Activated CD4-positive, alpha-beta T cell treated with anti-CD3 and anti-CD28 coated beads, Interleukin-2, amount 50 U/mL, for 16 hours (primary cell): ENCODE results near the gene KCNH5.

ENCODE experiments used
- DNase-seq: peaks from one replicate; pipeline ENCODE4 v3.0.0-alpha.2; 2020

Gene KCNH5

GRCh38 chr14:62663456-62663821 is 381.8 kb downstream of the KCNH5 start:
- DNase-seq, result no peak

- DNase-seq, result no peak
Measured at GRCh38 chr14:62662811-62663455, 382.3 kb downstream of the KCNH5 start.

GRCh38 chr14:62661818-62662217 is 383.4 kb downstream of the KCNH5 start:
- DNase-seq, result no peak

GRCh38 chr14:62658631-62659030 is 386.6 kb downstream of the KCNH5 start:
- DNase-seq, result no peak

GRCh38 chr14:62657376-62657775 is 387.9 kb downstream of the KCNH5 start:
- no peak for DNase-seq

- no peak for DNase-seq
Measured at GRCh38 chr14:62655166-62655565, 390.1 kb downstream of the KCNH5 start.

GRCh38 chr14:62654641-62655040 is 390.6 kb downstream of the KCNH5 start:
- no peak for DNase-seq
